Right atrium auricular region (tissue), 2 donors: Measurements from ENCODE around the gene CYTH3. TPM values are rescaled to one million over a fixed set of nuclear protein-coding genes. Genes with fewer than 3 reads are reported as not detected.

Experiments used
- DNase-seq: peaks from one replicate; pipeline ENCODE4 v3.0.0-alpha.2; 2019; ENCODE audit warnings: low spot score
- H3K27ac ChIP-seq, 2 donors: fragments of 200-600 bp; sonication (generic); 1 replicate in 1 of 2; 2 replicates in 1 of 2; pipeline ENCODE4 v1.5.1; 2016 to 2019
- H3K27me3 ChIP-seq, 2 donors: fragments of 200-600 bp; sonication (generic); one replicate each; pipeline versions ENCODE4 v1.5.1 to v1.6.0; 2017 to 2019
- H3K36me3 ChIP-seq: fragments of 200-600 bp; sonication (generic); one replicate; pipeline ENCODE4 v1.5.1; 2016
- H3K4me1 ChIP-seq, 2 donors: fragments of 200-600 bp; sonication (generic); one replicate each; pipeline versions ENCODE4 v1.5.1 to v1.6.0; 2017 to 2019
- H3K4me3 ChIP-seq, 2 donors: fragments of 200-600 bp; sonication (generic); 1 replicate in 1 of 2; 2 replicates in 1 of 2; pipeline ENCODE4 v1.5.1; 2017 to 2019; ENCODE audit warnings: mild to moderate bottlenecking in 1 of 2, moderate library complexity in 1 of 2
- H3K9me3 ChIP-seq, 2 donors: fragments of 200-600 bp; sonication (generic); one replicate each; pipeline ENCODE4 v1.5.1; 2019
- total RNA-seq, 2 donors: library from RNA; depleted of rRNA; stranded (reverse); fragments of >200 nt; gene quantifications; one replicate each; pipeline ENCODE4 v1.1.0, GENCODE V29; 2016
- TF ChIP-seq, protein P1 (sequence below), 2 donors: fragments of 200-600 bp; sonication (generic); IDR thresholded peaks; one replicate each; pipeline ENCODE4 v1.5.1; 2019; ENCODE audit warnings: antibody characterized with exemption in 2 of 2

The CYTH3 gene
- total RNA-seq, 2 donors from 2014 or later, result 27.2 to 34.0 TPM

DNA sequence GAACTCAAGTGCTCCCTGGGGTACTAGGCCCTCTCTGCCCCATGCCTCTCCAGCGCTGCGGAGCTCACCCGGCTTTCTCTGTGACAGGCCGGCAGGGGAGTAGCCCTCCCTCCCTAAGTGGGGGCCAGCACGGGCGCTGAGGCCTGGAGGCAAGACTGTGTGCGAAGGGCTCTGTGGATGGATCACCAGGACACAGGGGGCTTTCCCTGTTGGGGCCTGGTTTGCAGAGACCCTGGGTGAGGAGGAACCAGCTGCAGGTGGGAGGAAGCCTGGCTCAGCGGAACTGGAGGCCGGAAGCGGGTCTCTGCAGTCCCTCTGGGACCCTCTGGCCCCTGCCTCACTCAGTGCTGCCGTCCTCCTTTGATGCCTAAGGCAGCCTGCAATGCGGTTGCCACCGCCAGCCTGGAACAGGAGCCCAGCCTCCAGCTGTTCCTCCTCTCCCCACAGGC is 106.0 kb downstream of the CYTH3 start:
- Histone ChIP-seq H3K36me3 (peaks cover 28% of the 10 kb centered on the region), H3K9me3 (no peaks in the 10 kb centered on the region), H3K27ac (peak overlapping the region; percentile 82), H3K27me3 (no peaks in the 10 kb centered on the region), H3K4me1 (peaks cover 0 to 56% of the 10 kb centered on the region in 2 donors), H3K4me3 (no peak overlapping the region)
- DNase-seq, result no peak
- TF ChIP-seq, protein P1, sequence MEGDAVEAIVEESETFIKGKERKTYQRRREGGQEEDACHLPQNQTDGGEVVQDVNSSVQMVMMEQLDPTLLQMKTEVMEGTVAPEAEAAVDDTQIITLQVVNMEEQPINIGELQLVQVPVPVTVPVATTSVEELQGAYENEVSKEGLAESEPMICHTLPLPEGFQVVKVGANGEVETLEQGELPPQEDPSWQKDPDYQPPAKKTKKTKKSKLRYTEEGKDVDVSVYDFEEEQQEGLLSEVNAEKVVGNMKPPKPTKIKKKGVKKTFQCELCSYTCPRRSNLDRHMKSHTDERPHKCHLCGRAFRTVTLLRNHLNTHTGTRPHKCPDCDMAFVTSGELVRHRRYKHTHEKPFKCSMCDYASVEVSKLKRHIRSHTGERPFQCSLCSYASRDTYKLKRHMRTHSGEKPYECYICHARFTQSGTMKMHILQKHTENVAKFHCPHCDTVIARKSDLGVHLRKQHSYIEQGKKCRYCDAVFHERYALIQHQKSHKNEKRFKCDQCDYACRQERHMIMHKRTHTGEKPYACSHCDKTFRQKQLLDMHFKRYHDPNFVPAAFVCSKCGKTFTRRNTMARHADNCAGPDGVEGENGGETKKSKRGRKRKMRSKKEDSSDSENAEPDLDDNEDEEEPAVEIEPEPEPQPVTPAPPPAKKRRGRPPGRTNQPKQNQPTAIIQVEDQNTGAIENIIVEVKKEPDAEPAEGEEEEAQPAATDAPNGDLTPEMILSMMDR (IDR thresholded peaks at IDR 0.05), result no peak

DNA sequence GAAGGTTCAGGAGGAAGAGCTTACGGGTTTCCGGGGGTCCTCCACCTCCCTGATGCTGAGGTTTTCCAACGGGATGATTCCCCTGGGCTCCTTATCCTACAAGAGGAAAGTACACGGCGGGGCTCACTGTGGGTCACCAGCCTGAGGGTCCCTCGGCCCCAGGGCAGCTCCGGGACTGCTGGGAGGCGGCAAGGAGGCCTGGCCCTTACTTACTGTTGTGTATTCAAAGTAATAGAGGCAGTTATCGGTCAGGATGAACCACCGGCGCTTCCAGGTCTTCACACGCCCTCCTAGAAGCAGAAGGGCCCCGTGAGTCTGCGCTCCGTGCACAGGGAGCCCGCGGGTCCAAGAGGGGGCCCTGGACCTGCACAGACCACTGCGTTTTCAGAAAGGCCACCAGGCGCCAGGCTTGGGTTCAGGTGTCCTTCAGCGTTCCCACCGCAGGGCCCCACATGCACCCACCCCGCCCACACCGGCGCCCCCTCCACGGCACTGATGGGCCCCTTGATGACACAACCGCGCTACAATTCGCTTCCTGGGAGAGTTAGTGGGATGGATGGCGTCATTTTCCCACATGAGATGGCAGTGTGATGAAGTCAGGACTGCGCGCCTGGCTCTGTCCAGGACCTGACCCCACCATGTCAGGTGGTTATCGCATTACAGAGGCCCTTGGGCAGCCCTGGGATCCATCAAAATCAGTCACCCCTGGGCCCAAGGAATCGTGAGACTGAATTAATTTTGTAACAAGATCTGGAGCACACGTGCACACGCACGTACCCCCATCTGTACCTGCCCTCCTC is 106.7 kb downstream of the CYTH3 start:
- Histone ChIP-seq H3K4me3 (no peak overlapping the region), H3K9me3 (no peaks in the 10 kb centered on the region), H3K27ac (peak overlapping the region; percentile 82), H3K4me1 (peaks cover 0 to 60% of the 10 kb centered on the region in 2 donors), H3K36me3 (peaks cover 24% of the 10 kb centered on the region), H3K27me3 (no peaks in the 10 kb centered on the region)
- no peak for DNase-seq
- TF ChIP-seq, protein P1 (IDR thresholded peaks at IDR 0.05), result no peak

DNA sequence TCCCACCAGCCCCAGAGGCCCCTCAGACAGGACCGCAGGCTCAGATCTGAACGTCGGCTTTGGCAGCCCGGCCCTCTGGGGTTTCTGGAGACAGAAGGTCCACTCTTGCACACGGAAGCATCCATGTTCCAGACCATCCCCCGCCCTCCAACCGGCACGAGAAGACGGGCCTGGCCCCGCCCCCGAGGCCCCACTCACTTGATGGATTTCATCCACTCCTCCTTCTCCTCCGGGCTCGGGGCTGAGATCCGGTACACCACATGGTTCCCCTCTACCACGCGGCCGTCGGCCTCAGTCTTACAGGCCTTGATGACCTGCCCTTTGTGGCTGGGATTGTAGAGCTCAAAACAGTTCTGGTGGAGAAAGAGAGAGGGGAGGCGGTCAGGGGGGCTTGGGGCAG is 107.3 kb downstream of the CYTH3 start:
- peaks cover 17% of the 10 kb centered on the region for H3K36me3 ChIP-seq
- no peak overlapping the region for H3K4me3 ChIP-seq
- TF ChIP-seq, protein P1 (IDR thresholded peaks at IDR 0.05), result no peak
- peaks cover 0 to 66% of the 10 kb centered on the region in 2 donors for H3K4me1 ChIP-seq
- no peak for DNase-seq
- peak overlapping the region in 1 of 2 donors; percentile 3 for H3K27ac ChIP-seq
- H3K27me3 ChIP-seq, result no peaks in the 10 kb centered on the region
- H3K9me3 ChIP-seq, result no peaks in the 10 kb centered on the region

DNA sequence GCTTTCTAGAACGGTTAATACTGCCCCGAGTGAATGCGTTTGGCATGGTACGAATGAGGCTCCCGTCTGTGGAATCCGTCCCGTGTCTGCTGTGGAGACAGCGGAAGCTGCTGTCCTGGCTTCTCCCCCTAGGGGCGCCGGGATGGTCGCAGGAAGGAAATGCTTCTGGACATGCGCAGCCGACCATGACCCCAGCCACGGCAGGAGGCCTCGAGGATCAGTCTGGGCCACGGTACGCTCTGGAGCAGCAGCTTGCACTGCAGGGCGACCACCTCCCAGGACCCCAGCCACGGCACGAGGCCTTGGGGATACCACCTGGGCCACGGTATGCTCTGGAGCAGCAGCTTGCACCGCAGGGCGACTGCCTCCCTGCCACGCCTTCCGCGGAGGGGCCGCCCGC is 107.9 kb downstream of the CYTH3 start:
- Histone ChIP-seq H3K27ac (no peak overlapping the region), H3K9me3 (no peaks in the 10 kb centered on the region), H3K27me3 (no peaks in the 10 kb centered on the region), H3K4me3 (no peak overlapping the region), H3K4me1 (peaks cover 0 to 71% of the 10 kb centered on the region in 2 donors), H3K36me3 (peaks cover 11% of the 10 kb centered on the region)
- TF ChIP-seq, protein P1 (IDR thresholded peaks at IDR 0.05), result no peak
- DNase-seq, result no peak

DNA sequence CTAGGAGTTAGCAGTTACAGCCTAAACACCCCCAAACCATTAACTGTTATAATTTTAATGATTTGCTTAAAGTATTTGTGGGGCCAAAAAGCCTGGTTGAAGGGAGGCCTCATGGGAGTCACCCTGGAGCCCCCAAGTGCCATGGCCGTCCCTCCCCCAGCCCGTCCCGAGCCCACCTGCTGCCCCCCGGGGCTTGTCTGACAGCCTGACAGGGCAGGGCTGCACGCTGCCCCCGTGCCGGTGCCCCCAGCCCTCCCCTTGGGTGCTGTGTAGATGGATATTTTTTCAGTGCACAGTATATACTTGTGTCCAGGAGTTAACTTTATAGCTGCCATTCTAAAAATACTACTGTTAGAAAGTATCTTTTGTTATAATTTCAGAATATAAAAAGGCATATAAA is 108.4 kb downstream of the CYTH3 start:
- peaks cover 0 to 68% of the 10 kb centered on the region in 2 donors for H3K4me1 ChIP-seq
- DNase-seq, result no peak
- no peaks in the 10 kb centered on the region for H3K9me3 ChIP-seq
- H3K36me3 ChIP-seq, result peaks cover 10% of the 10 kb centered on the region
- TF ChIP-seq, protein P1 (IDR thresholded peaks at IDR 0.05), result no peak
- H3K27ac ChIP-seq, result no peak overlapping the region
- H3K27me3 ChIP-seq, result no peaks in the 10 kb centered on the region
- no peak overlapping the region for H3K4me3 ChIP-seq
